Thyroid gland (tissue), 4 donors: ENCODE measurements around the gene PRRG1. TPM values are rescaled to one million over a fixed set of nuclear protein-coding genes. Genes with fewer than 3 reads are reported as not detected.
"Not testable (repeated sequence)": the region's sequence is repeated elsewhere in the genome, so short reads cannot be mapped to it uniquely, and the experiment has no call there.

Source experiments
- DNase-seq, 2 donors: peaks; one replicate each; pipeline ENCODE4 v3.0.0-alpha.2; 2019
- H3K27ac ChIP-seq, 3 donors: fragments of 200-600 bp; sonication (generic); 1 replicate in 2 of 3; 2 replicates in 1 of 3; pipeline ENCODE4 v1.5.1; 2016 to 2019; ENCODE audit warnings: mild to moderate bottlenecking in 1 of 3, moderate library complexity in 1 of 3
- H3K27me3 ChIP-seq: fragments of 200-600 bp; sonication (generic); one replicate; pipeline ENCODE4 v1.5.1; 2019
- H3K36me3 ChIP-seq, 2 donors: fragments of 200-600 bp; sonication (generic); one replicate each; pipeline ENCODE4 v1.5.1; 2016 to 2019
- H3K4me1 ChIP-seq, 2 donors: fragments of 200-600 bp; sonication (generic); one replicate each; pipeline ENCODE4 v1.5.1; 2017 to 2019
- H3K4me3 ChIP-seq, 3 donors: fragments of 200-600 bp; sonication (generic); replicated peaks in 1 of 3; 1 replicate in 2 of 3; 2 replicates in 1 of 3; pipeline ENCODE4 v1.5.1; 2016; ENCODE audit warnings: mild to moderate bottlenecking in 1 of 3
- H3K9me3 ChIP-seq: fragments of 200-600 bp; sonication (generic); one replicate; pipeline ENCODE4 v1.5.1; 2017
- CTCF ChIP-seq, 6 experiments: fragments of 200-600 bp in 3 of 6; fragments of 450-650 bp in 3 of 6; sonication (generic) in 3 of 6; IDR thresholded peaks; one replicate each; pipeline ENCODE4 v1.5.1; 2016 to 2019; ENCODE audit warnings: antibody characterized with exemption in 6 of 6, mild to moderate bottlenecking in 2 of 6, inconsistent platforms in 1 of 6, moderate library complexity in 1 of 6
- POLR2A ChIP-seq, 2 donors: fragments of 450-650 bp; IDR thresholded peaks; one replicate each; pipeline ENCODE4 v1.6.1; 2017; ENCODE audit warnings: antibody characterized with exemption in 2 of 2, mild to moderate bottlenecking in 2 of 2, moderate library complexity in 1 of 2
- WGBS, 2 donors: methylation state at CpG; one replicate each; pipeline ENCODE4 v1.1.5; 2017; 5-methylcytosine and 5-hydroxymethylcytosine counted together
- intact Hi-C: fragments of 100-400 bp; cut with DNase I; formaldehyde crosslinking; loops from one replicate; pipeline ENCODE4 v1.15.1; 2023
- total RNA-seq, 4 donors: library from RNA; depleted of rRNA; stranded (reverse); fragments of >200 nt; gene quantifications; one replicate each; pipeline ENCODE4 v1.2.3, GENCODE V29; 2016

Gene PRRG1
- total RNA-seq, 4 donors from 2014 or later, result 23.7 to 28.5 (median 24.0) TPM

- no peak for DNase-seq
- WGBS, 2 donors, result 64 to 65% methylated on average over 2 of the region's 2 CpGs
- Histone ChIP-seq H3K36me3 (no peaks in the 10 kb centered on the region), H3K4me3 (no peak overlapping the region), H3K27ac (no peak overlapping the region), H3K9me3 (no peaks in the 10 kb centered on the region), H3K27me3 (no peaks in the 10 kb centered on the region), H3K4me1 (no peaks in the 10 kb centered on the region)
- intact Hi-C loops, result no loop called here
- TF ChIP-seq POLR2A (IDR thresholded peaks at IDR 0.05) (no peak), CTCF (IDR thresholded peaks at IDR 0.05) (no peak)
Observed at GRCh38 chrX:37454537-37455285, 105.5 kb downstream of the PRRG1 start.

GRCh38 chrX:37455381-37455780 is 106.2 kb downstream of the PRRG1 start:
- DNase-seq, result no peak

GRCh38 chrX:37460285-37460684 is 111.1 kb downstream of the PRRG1 start:
- H3K27ac ChIP-seq, DNase-seq, H3K27me3 ChIP-seq, H3K9me3 ChIP-seq, H3K4me3 ChIP-seq, H3K4me1 ChIP-seq, H3K36me3 ChIP-seq, intact Hi-C loops: not testable (repeated sequence)
- WGBS, 2 donors, result 98 to 99% methylated on average over 5 of the region's 5 CpGs

More at GRCh38 chrX:37455381-37455780, 106.2 kb downstream of the PRRG1 start:
- no peaks in the 10 kb centered on the region for H3K36me3 ChIP-seq
- H3K4me1 ChIP-seq, result no peaks in the 10 kb centered on the region
- intact Hi-C loops, result no loop called here
- no peak overlapping the region for H3K4me3 ChIP-seq
- 94 to 100% methylated on average over 1 of the region's 1 CpG for WGBS, 2 donors
- H3K27ac ChIP-seq, result no peak overlapping the region
- no peaks in the 10 kb centered on the region for H3K27me3 ChIP-seq
- TF ChIP-seq POLR2A (IDR thresholded peaks at IDR 0.05) (no peak), CTCF (IDR thresholded peaks at IDR 0.05) (no peak)
- no peaks in the 10 kb centered on the region for H3K9me3 ChIP-seq

- intact Hi-C loops, result no loop called here
- TF ChIP-seq POLR2A (IDR thresholded peaks at IDR 0.05), result no peak
- no peak for TF ChIP-seq CTCF (IDR thresholded peaks at IDR 0.05)
Observed at GRCh38 chrX:37462346-37462745, 113.2 kb downstream of the PRRG1 start.

GRCh38 chrX:37468124-37468739 is 119.1 kb downstream of the PRRG1 start:
- 96% methylated on average over 3 of the region's 3 CpGs for WGBS, 2 donors
- no peak overlapping the region for H3K27ac ChIP-seq
- no peak overlapping the region for H3K4me3 ChIP-seq
- TF ChIP-seq CTCF (IDR thresholded peaks at IDR 0.05) (no peak), POLR2A (IDR thresholded peaks at IDR 0.05) (no peak)
- H3K27me3 ChIP-seq, result no peaks in the 10 kb centered on the region
- H3K4me1 ChIP-seq, result no peaks in the 10 kb centered on the region
- no peaks in the 10 kb centered on the region for H3K9me3 ChIP-seq
- H3K36me3 ChIP-seq, result no peaks in the 10 kb centered on the region
- no peak for DNase-seq
- intact Hi-C loops, result no loop called here

More at GRCh38 chrX:37462346-37462745, 113.2 kb downstream of the PRRG1 start:
- DNase-seq, result no peak
- Histone ChIP-seq H3K9me3 (no peaks in the 10 kb centered on the region), H3K36me3 (no peaks in the 10 kb centered on the region), H3K27ac (no peak overlapping the region), H3K4me1 (no peaks in the 10 kb centered on the region), H3K4me3 (no peak overlapping the region), H3K27me3 (no peaks in the 10 kb centered on the region)
- 86 to 100% methylated on average over 2 of the region's 2 CpGs for WGBS, 2 donors
